Right lobe of liver (tissue), 6 donors: ENCODE results near the gene MAP3K3. TPM values are rescaled to one million over a fixed set of nuclear protein-coding genes. Genes with fewer than 3 reads are reported as not detected.

Source experiments
- ATAC-seq, 4 donors: fragments of 200-7000 bp; cut with Tn5 transposase; one replicate each; pipeline ENCODE4 v1.9.1; 2020; ENCODE audit warnings: mild to moderate bottlenecking in 4 of 4, moderate library complexity in 4 of 4
- DNase-seq, 3 donors: peaks; one replicate each; pipeline ENCODE4 v3.0.0-alpha.2; 2020
- H3K27ac ChIP-seq, 3 donors: fragments of 200-600 bp; one replicate each; pipeline ENCODE4 v1.8.0; 2022
- H3K27me3 ChIP-seq, 2 donors: fragments of 200-600 bp; one replicate each; pipeline ENCODE4 v1.8.0; 2022
- H3K36me3 ChIP-seq, 4 donors: fragments of 200-600 bp; sonication (generic) in 1 of 4; one replicate each; pipeline versions ENCODE4 v1.5.1 to v1.8.0; 2017 to 2022; ENCODE audit warnings: control low read depth in 1 of 4
- H3K4me1 ChIP-seq, 4 donors: fragments of 200-600 bp; sonication (generic) in 1 of 4; one replicate each; pipeline versions ENCODE4 v1.5.1 to v1.8.0; 2017 to 2022; ENCODE audit warnings: control low read depth in 1 of 4
- H3K4me3 ChIP-seq, 3 donors: fragments of 200-600 bp; one replicate each; pipeline ENCODE4 v1.8.0; 2022
- H3K9me3 ChIP-seq, 4 donors: fragments of 200-600 bp; sonication (generic) in 1 of 4; one replicate each; pipeline versions ENCODE4 v1.5.1 to v1.8.0; 2017 to 2022; ENCODE audit warnings: control low read depth in 1 of 4
- CTCF ChIP-seq, 4 donors: fragments of 200-600 bp in 3 of 4; fragments of 450-650 bp in 1 of 4; IDR thresholded peaks; one replicate each; pipeline versions ENCODE4 v1.5.1 to v1.8.0; 2016 to 2022; ENCODE audit warnings: antibody characterized with exemption in 4 of 4, mild to moderate bottlenecking in 2 of 4
- POLR2A ChIP-seq: fragments of 450-650 bp; IDR thresholded peaks from one replicate; pipeline ENCODE4 v1.6.1; 2017; ENCODE audit warnings: antibody characterized with exemption, mild to moderate bottlenecking
- WGBS: methylation state at CpG from one replicate; pipeline ENCODE4 v1.1.6; 2018; ENCODE audit warnings: low coverage, low lambda C conversion rate; ENCODE audit not compliant: insufficient coverage; ENCODE audit errors: missing lambda C conversion rate; 5-methylcytosine and 5-hydroxymethylcytosine counted together
- intact Hi-C, 2 donors: fragments of 100-400 bp; cut with DNase I; formaldehyde crosslinking; loops; one replicate each; pipeline versions ENCODE4 v1.11.2 to v1.14.1; 2022
- small RNA-seq, 2 experiments: library from RNA; depleted of rRNA; stranded (forward); fragments of <200 nt; gene quantifications; one replicate each; pipeline ENCODE3, GENCODE V24; 2016
- total RNA-seq, 6 experiments: library from RNA; depleted of rRNA in 2 of 6; stranded (reverse); fragments of >200 nt in 2 of 6; fragmentation: NEBNext Ultra II Directional in 3 of 6; extraction: Animal tissue kit (Norgen Biotek cat#: 25700) in 3 of 6; gene quantifications; one replicate each; pipeline versions ENCODE4 v1.1.0 to v1.2.4, GENCODE V29; 2016 to 2023
- donor health status: DM: no; HTN: yes; CAD: no.
- donor health status: DM: no; HTN: no; CAD: no.
- donor health status: DM: no; HTN: no; CAD: no.
- donor health status: DM: no; HTN: yes; CAD: no.
- donor health status: DM: no; HTN: yes; CAD: no.

Gene MAP3K3
- total RNA-seq, 6 experiments from 2014 or later = 10.6 to 15.8 (median 13.0) TPM

- Histone ChIP-seq H3K36me3 (peaks cover 0 to 12% (median 8%) of the 10 kb centered on the region in 4 donors), H3K4me3 (peak within 1 kb of the TSS; percentile 74 to 97 (median 80)), H3K9me3 (no peaks in the 10 kb centered on the region), H3K27ac (peak within 1 kb of the TSS; percentile 33 to 91 (median 70)), H3K27me3 (no peaks in the 10 kb centered on the region), H3K4me1 (peaks cover 0 to 8% (median 3%) of the 10 kb centered on the region in 4 donors)
- TF ChIP-seq POLR2A (peak; percentile 89), CTCF (IDR thresholded peaks at IDR 0.05) (no peak)
- under 1% methylated on average over 41 of the region's 61 CpGs for WGBS
- ATAC-seq (peak; percentile 97 to 100 (median 98)), DNase-seq (peak; percentile 99 to 100 (median 100))
- intact Hi-C loops = no loop called here
Measured at GRCh38 chr17:63741408-63742173, 119.4 kb downstream of the MAP3K3 start, which contains the start of gene STRADA. Gene STRADA (minus strand): TSS chr17:63741799. CDS start chr17:63728369, 13,430 bp downstream.

Small RNA genes lying within 50 kb of the gene (small RNA-seq; reads per million reads assigned to genes)
- gene RNU6-288P = 0 reads per million in 2 experiments

Other genes starting within 250 kb of the MAP3K3 start
- 10 to 100 TPM in 4 of 6 experiments, 1 to 10 TPM in 2; 7.4 to 21.9 (median 11.4) TPM for gene CYB561, start 176.1 kb upstream of the MAP3K3 start, total RNA-seq
- 1 to 10 TPM in 5 of 6 experiments, under 1 TPM in 1; 0.75 to 9.4 (median 5.1) TPM for gene ACE, start 145.4 kb upstream of the MAP3K3 start, total RNA-seq
- gene KCNH6, start 99.1 kb upstream of the MAP3K3 start, total RNA-seq = not detected
- 10 to 100 TPM; 14.9 to 31.0 (median 26.7) TPM for gene DCAF7, start 71.9 kb upstream of the MAP3K3 start, total RNA-seq
- gene TACO1, start 21.5 kb upstream of the MAP3K3 start, total RNA-seq = 10 to 100 TPM; 30.6 to 46.7 (median 35.5) TPM
- gene LIMD2, start 77.7 kb downstream of the MAP3K3 start, total RNA-seq = 1 to 10 TPM; 2.8 to 9.4 (median 5.2) TPM
- gene STRADA, start 119.4 kb downstream of the MAP3K3 start, total RNA-seq = 10 to 100 TPM in 5 of 6 experiments, 1 to 10 TPM in 1; 8.4 to 15.1 (median 13.0) TPM
- gene CCDC47, start 151.2 kb downstream of the MAP3K3 start, total RNA-seq = 10 to 100 TPM; 45.7 to 69.9 (median 63.6) TPM
- gene DDX42, start 151.8 kb downstream of the MAP3K3 start, total RNA-seq = 10 to 100 TPM; 28.5 to 45.2 (median 36.2) TPM
- gene PSMC5, start 205.0 kb downstream of the MAP3K3 start, total RNA-seq = 10 to 100 TPM; 52.7 to 70.9 (median 66.5) TPM
- gene FTSJ3, start 205.2 kb downstream of the MAP3K3 start, total RNA-seq = 10 to 100 TPM; 12.9 to 25.9 (median 19.0) TPM
- gene SMARCD2, start 220.3 kb downstream of the MAP3K3 start, total RNA-seq = 10 to 100 TPM; 23.8 to 94.5 (median 59.5) TPM